A549 (cell line): ENCODE results near the gene DZIP3.

Experiments used
- CHD4 ChIP-seq: fragments of 200-600 bp; sonication (generic); IDR thresholded peaks from 2 replicates; pipeline ENCODE4 v1.6.1; 2016; ENCODE audit warnings: antibody characterized with exemption, mild to moderate bottlenecking, borderline replicate concordance
- CTCF ChIP-seq: fragments of >200 bp; sonication (Bioruptor Twin); formaldehyde crosslinking; IDR thresholded peaks from 3 replicates; pipeline ENCODE4 v1.5.1; 2016
- HMGXB4 ChIP-seq: fragments of 250-450 bp; sonication (Bioruptor Pico); IDR thresholded peaks from 2 replicates; pipeline ENCODE4 v1.5.0; 2021; ENCODE audit warnings: mild to moderate bottlenecking, moderate library complexity, borderline replicate concordance
- POLR2A ChIP-seq: IDR thresholded peaks from 2 replicates; pipeline ENCODE4 v1.6.1; 2012; ENCODE audit warnings: mild to moderate bottlenecking, low read length
- RFX5 ChIP-seq: fragments of 450-650 bp; IDR thresholded peaks from 2 replicates; pipeline ENCODE4 v1.7.1; 2014; ENCODE audit warnings: antibody characterized with exemption, mild to moderate bottlenecking, moderate library complexity
- SMC3 ChIP-seq: fragments of >200 bp; sonication (Bioruptor Twin); formaldehyde crosslinking; IDR thresholded peaks from 3 replicates; pipeline ENCODE4 v1.6.1; 2018; ENCODE audit warnings: inconsistent platforms
- TP53 ChIP-seq: fragments of 250-450 bp; sonication (Bioruptor Pico); IDR thresholded peaks from 2 replicates; pipeline ENCODE4 v1.5.0; 2021; ENCODE audit warnings: mild to moderate bottlenecking, moderate library complexity
- ZC3H11A ChIP-seq: fragments of 450-650 bp; IDR thresholded peaks from 2 replicates; pipeline ENCODE4 v1.6.1; 2014; ENCODE audit warnings: antibody characterized with exemption, mild to moderate bottlenecking

- TF ChIP-seq POLR2A (no peak), CHD4 (no peak), CTCF (no peak), SMC3 (no peak), HMGXB4 (CRISPR knock-in tag) (no peak), RFX5 (no peak), TP53 (no peak), ZC3H11A (no peak)
Measured at GRCh38 chr3:108548886-108549285, 40.6 kb upstream of the DZIP3 start.
